Esophagus (tissue), 2 donors: Measurements from ENCODE around the gene MRPL37. TPM values are rescaled to one million over a fixed set of nuclear protein-coding genes. Genes with fewer than 3 reads are reported as not detected.
A peak's percentile ranks its signal among the peaks of the same experiment; 100 is the strongest.

Experiments used
- H3K27ac ChIP-seq, 2 donors: one replicate each; pipeline ENCODE4 v1.5.1; 2013; ENCODE audit warnings: low read depth in 2 of 2, mild to moderate bottlenecking in 2 of 2, inconsistent platforms in 1 of 2, low read length in 1 of 2, moderate library complexity in 1 of 2
- H3K27me3 ChIP-seq, 2 donors: one replicate each; pipeline ENCODE4 v1.6.1; 2013; ENCODE audit warnings: low read length in 2 of 2, control low read depth in 1 of 2, mild to moderate bottlenecking in 1 of 2; ENCODE audit not compliant: insufficient read depth in 2 of 2, control insufficient read depth in 1 of 2
- H3K36me3 ChIP-seq, 2 donors: one replicate each; pipeline ENCODE4 v1.6.1; 2013; ENCODE audit warnings: low read length in 1 of 2; ENCODE audit not compliant: control insufficient read depth in 2 of 2, insufficient read depth in 2 of 2
- H3K4me1 ChIP-seq, 2 donors: one replicate each; pipeline ENCODE4 v1.6.1; 2013; ENCODE audit warnings: low read length in 1 of 2; ENCODE audit not compliant: control insufficient read depth in 2 of 2, insufficient read depth in 2 of 2
- H3K4me3 ChIP-seq, 2 donors: one replicate each; pipeline ENCODE4 v1.5.1; 2013; ENCODE audit warnings: low read length in 2 of 2, mild to moderate bottlenecking in 2 of 2, low read depth in 1 of 2, moderate library complexity in 1 of 2
- H3K9me3 ChIP-seq, 2 donors: one replicate each; pipeline ENCODE4 v1.6.1; 2013; ENCODE audit warnings: mild to moderate bottlenecking in 2 of 2, low read depth in 1 of 2, low read length in 1 of 2, moderate library complexity in 1 of 2; ENCODE audit not compliant: control insufficient read depth in 2 of 2, insufficient read depth in 1 of 2
- WGBS, 2 donors: extraction: QIAGEN DNeasy Blood & Tissue Kit; methylation state at CpG; one replicate each; pipeline ENCODE4 v1.1.7; 2013; 5-methylcytosine and 5-hydroxymethylcytosine counted together
- polyA plus RNA-seq, 2 donors: library from polyadenylated mRNA; stranded (reverse); fragments of 200-250 nt; gene quantifications; one replicate each; pipeline ENCODE4 v1.2.3, GENCODE V29; 2013
- donor health status: healthy with polysubstance abuse.
- donor health status: Bipolar disorder and iron deficiency.

MRPL37 gene
- polyA plus RNA-seq: 10 to 100 TPM; 17.8 to 69.7 TPM

DNA sequence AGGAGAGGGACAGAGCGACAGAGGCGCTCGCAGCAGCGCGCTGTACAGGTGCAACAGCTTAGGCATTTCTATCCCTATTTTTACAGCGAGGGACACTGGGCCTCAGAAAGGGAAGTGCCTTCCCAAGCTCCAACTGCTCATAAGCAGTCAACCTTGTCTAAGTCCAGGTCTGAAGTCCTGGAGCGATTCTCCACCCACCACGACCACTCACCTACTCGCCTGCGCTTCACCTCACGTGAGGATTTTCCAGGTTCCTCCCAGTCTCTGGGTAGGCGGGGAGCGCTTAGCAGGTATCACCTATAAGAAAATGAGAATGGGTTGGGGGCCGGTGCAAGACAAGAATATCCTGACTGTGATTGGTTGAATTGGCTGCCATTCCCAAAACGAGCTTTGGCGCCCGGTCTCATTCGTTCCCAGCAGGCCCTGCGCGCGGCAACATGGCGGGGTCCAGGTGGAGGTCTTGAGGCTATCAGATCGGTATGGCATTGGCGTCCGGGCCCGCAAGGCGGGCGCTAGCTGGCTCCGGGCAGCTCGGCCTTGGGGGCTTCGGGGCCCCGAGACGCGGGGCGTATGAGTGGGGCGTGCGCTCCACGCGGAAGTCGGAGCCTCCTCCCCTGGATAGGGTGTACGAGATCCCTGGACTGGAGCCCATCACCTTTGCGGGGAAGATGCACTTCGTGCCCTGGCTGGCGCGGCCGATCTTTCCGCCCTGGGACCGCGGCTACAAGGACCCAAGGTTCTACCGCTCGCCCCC is at the start of gene MRPL37, which contains the start of gene CYB5RL:
Gene MRPL37, plus strand, starts transcription at position 403 of the 754 bp plus-strand sequence. Its CDS starts 77 bp downstream, at position 480.
Gene CYB5RL, minus strand, starts transcription at position 266 of the 754 bp plus-strand sequence. CDS start 4,414 bp downstream, outside the sequence.
- 0% methylated on average over 48 to 51 of the region's 51 CpGs for WGBS, 2 donors
- H3K27ac ChIP-seq: peak within 1 kb of the TSS; percentile 65 to 67
- peak within 1 kb of the TSS; percentile 92 to 95 for H3K4me3 ChIP-seq
- peaks cover 4% of the 10 kb centered on the region in 2 donors for H3K4me1 ChIP-seq
- no peaks in the 10 kb centered on the region for H3K9me3 ChIP-seq
- H3K27me3 ChIP-seq: no peaks in the 10 kb centered on the region
- H3K36me3 ChIP-seq: peaks cover 11 to 16% of the 10 kb centered on the region in 2 donors

DNA sequence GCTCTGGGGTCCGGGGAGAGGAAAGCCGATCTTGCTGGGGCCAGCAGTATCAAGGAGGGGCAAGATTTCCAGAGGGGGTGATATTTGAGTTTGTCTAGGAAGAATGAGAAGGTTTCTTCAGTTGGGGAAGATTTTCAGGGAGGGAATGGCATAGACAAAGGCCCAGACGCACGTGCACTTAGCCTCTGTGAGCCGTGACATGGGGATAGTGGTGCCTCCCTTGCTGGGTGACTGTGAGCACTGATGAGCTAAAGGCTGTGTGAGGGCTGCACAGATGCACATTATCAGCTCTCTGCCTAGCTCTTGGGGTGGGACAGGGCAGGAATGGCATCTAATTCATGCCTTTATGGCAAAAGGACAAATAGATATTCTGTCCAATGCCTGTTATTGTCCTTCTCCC is 49.0 kb upstream of the MRPL37 start:
- H3K4me1 ChIP-seq: peaks cover 0 to 5% of the 10 kb centered on the region in 2 donors
- no peak overlapping the region for H3K27ac ChIP-seq
- no peaks in the 10 kb centered on the region for H3K27me3 ChIP-seq
- no peak overlapping the region for H3K4me3 ChIP-seq
- no peaks in the 10 kb centered on the region for H3K36me3 ChIP-seq
- H3K9me3 ChIP-seq: no peaks in the 10 kb centered on the region
- 84 to 85% methylated on average over 5 of the region's 5 CpGs for WGBS, 2 donors

DNA sequence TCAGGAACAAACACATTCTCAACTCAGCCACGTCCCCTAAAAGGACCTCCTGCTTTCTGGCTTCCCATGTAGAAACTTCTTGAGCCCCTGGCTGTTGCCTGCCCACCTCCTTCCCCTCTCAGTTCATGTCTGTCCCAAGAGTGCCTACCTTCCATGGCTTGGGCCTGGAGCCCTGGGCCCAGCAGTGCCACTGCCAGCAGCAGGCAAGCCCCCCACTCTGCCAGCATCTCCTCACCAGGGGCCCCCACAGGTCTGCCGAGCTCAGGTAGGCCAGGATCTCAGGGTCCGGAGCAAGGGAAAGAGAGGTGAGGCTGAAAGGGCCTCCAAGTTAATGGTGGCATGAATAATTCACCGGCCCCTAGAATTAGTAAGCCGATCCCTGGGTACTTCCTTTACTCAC is 47.3 kb upstream of the MRPL37 start, which contains the start of gene CDCP2:
Gene CDCP2, minus strand, starts transcription at position 305 of the 400 bp plus-strand sequence. Its CDS starts 78 bp downstream, at position 227.
- Histone ChIP-seq H3K9me3 (no peaks in the 10 kb centered on the region), H3K27ac (peak within 1 kb of the TSS in 1 of 2 donors; percentile 52), H3K4me3 (no peak within 1 kb of the TSS), H3K27me3 (no peaks in the 10 kb centered on the region), H3K36me3 (no peaks in the 10 kb centered on the region), H3K4me1 (peaks cover 3 to 7% of the 10 kb centered on the region in 2 donors)
- 91 to 95% methylated on average over 5 of the region's 5 CpGs for WGBS, 2 donors

DNA sequence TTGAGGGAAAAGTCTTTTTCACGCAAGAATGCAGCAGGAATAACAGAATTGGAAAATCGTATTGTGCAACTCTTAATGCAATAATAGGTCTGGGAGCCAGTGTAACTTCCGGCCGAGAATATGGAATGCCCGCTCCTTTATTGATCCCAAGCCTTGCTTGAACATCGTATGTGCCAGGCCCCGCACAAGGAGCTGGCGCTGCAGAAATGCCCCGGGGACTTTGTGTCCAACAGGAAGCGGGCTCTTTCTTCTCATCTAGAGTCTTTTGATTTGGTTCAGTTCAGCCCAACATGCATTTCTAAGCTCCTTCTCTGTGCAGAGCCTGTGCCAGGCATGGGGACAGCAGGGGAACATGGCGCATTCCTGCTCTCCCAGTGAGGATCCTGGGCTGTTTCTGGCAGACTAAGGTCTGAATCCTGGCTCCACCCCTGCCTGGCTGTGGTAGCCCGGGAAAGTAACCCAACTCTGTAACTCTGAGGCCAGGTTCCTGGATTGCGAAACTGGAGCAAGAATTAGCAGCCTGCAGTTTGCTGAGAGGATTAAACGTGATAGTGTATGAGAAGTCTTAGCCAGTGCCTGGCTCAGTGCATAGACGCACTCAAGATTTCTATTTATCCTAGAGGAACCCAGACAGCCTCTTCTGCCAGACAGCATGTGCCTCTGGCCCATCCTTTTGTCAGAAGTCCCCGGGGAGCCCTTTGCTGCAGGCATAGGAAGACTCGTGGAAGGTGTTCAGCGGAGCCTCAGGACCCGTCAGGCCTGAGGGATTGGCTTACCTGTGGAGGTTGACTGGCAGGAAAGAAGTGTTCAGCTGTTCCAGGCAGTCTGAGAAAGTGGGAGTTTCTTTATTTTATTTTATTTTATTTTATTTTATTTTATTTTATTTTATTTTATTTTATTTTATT is 46.2 kb upstream of the MRPL37 start:
- Histone ChIP-seq H3K27ac (peak overlapping the region; percentile 74 to 75), H3K27me3 (no peaks in the 10 kb centered on the region), H3K4me3 (no peak overlapping the region), H3K9me3 (no peaks in the 10 kb centered on the region), H3K36me3 (no peaks in the 10 kb centered on the region), H3K4me1 (peaks cover 3 to 10% of the 10 kb centered on the region in 2 donors)
- WGBS, 2 donors: 37 to 44% methylated on average over 19 of the region's 19 CpGs

DNA sequence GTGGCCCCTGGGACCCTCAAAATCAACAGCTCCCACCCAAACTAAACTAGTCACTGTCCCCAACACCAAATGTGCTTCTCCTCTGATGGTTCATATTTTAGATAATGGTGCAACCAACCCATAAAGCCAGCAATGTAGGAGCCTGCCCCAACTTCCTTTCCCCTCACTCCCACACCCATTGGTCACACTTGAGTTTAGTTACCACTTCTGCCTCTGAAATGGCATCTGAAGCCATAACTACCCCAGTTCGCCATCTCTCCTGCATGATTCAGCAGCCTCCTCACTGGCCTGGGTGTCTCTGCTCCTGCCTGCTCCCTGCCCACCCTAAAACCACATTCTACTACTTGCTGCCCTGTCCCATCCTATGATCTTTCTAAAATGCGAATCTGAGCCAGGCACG is 43.8 kb upstream of the MRPL37 start:
- H3K27me3 ChIP-seq: no peaks in the 10 kb centered on the region
- H3K4me3 ChIP-seq: no peak overlapping the region
- H3K27ac ChIP-seq: no peak overlapping the region
- H3K9me3 ChIP-seq: no peaks in the 10 kb centered on the region
- peaks cover 3 to 10% of the 10 kb centered on the region in 2 donors for H3K4me1 ChIP-seq
- no peaks in the 10 kb centered on the region for H3K36me3 ChIP-seq
- 89 to 93% methylated on average over 3 of the region's 3 CpGs for WGBS, 2 donors

DNA sequence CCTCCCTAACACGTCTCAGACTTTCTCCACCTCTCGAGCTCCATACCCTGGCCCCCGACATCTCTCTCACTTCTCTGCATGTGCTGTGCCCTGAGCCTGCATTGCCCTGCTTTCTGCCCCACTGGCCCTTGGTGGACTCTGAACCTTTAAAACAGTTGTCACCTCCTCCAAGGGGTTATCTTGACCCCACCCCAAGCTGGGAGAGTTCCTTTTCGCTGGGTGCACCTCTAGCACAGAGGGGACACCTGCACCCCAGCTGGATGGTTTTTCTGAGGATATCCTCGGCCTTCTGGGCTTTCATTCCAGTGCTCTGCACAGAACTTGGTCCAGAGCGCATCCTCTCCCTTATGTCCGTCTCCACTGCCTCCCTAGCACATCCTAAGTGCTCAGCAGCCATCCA is 43.0 kb upstream of the MRPL37 start:
- Histone ChIP-seq H3K9me3 (no peaks in the 10 kb centered on the region), H3K27ac (no peak overlapping the region), H3K4me1 (peaks cover 3 to 5% of the 10 kb centered on the region in 2 donors), H3K27me3 (no peaks in the 10 kb centered on the region), H3K36me3 (no peaks in the 10 kb centered on the region), H3K4me3 (no peak overlapping the region)
- WGBS, 2 donors: 91 to 97% methylated on average over 7 of the region's 7 CpGs

DNA sequence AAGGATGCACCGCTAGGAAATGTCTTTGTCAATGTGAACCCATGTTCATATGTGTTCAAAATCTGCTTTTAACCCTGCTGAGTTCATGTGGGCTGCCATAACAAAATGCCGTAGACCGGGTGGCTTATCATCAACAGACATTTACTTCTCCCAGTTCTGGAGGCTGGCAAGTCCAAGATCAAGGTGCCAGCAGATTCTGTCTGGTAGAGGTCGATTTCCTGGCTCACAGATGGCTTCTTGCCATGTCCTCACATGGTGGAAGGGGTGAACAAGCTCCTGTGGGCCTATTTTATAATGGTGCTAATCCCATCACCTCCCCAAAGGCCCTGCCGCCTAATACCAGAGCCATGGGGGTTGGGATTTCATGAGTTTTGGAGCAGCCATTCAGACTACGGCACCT is 42.6 kb upstream of the MRPL37 start:
- 87 to 92% methylated on average over 6 of the region's 6 CpGs for WGBS, 2 donors
- no peak overlapping the region for H3K4me3 ChIP-seq
- H3K36me3 ChIP-seq: no peaks in the 10 kb centered on the region
- H3K9me3 ChIP-seq: no peaks in the 10 kb centered on the region
- peak overlapping the region in 1 of 2 donors; percentile 35 for H3K27ac ChIP-seq
- H3K4me1 ChIP-seq: peaks cover 3 to 5% of the 10 kb centered on the region in 2 donors
- H3K27me3 ChIP-seq: no peaks in the 10 kb centered on the region

DNA sequence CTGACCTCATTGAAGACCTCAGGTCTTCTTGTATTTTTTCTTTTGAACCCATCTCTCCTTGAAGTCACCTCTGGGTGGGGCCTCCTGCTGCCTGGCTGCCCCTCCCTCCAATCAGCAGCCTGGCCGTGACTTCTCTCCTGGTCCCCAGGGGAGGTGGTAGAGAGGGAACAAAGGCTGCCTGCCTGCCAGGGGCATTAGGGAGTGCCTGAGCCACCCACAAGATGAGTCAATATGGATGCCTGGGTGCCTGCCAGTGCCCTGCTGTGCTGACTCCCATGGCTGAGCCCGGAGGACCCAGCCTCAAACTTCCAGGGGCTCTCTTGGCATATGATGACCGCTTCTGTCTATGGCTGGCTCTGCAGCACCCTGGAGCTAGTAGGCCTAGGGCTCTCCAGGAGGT is 41.9 kb upstream of the MRPL37 start:
- Histone ChIP-seq H3K9me3 (no peaks in the 10 kb centered on the region), H3K4me3 (no peak overlapping the region), H3K36me3 (no peaks in the 10 kb centered on the region), H3K27me3 (no peaks in the 10 kb centered on the region), H3K4me1 (peaks cover 3 to 5% of the 10 kb centered on the region in 2 donors), H3K27ac (peak overlapping the region in 1 of 2 donors; percentile 35)
- WGBS, 2 donors: 65 to 67% methylated on average over 3 of the region's 3 CpGs

DNA sequence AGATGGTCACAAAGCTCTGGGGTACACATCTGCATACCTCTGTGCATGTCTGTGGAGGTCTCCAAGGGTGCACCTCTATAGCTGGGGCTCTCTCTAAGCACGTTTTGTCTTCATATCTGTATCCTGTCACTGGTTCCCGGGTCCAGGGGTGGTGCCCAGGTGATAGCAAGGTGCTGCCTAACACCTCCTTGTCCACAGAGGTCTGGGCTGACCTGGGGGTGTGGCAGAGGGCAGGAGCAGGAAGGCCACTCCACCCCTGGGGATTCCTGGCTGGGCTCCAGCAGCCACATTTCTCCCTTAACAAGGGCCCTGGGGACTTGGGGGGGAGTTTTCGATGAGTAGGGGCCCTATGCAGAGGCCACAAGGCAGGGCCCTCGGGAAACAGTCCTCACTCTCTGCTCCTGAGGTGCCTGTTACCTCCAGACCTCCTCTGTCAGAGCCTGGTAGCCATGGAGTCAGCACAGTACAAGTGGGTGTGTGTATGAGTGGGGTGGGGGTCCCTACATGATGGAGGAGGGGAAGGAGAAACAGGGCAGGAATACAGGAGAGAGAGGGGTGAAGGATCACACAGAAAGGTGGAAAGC is 40.1 kb upstream of the MRPL37 start:
- Histone ChIP-seq H3K9me3 (no peaks in the 10 kb centered on the region), H3K4me1 (peaks cover 3 to 8% of the 10 kb centered on the region in 2 donors), H3K4me3 (no peak overlapping the region), H3K27ac (no peak overlapping the region), H3K36me3 (no peaks in the 10 kb centered on the region), H3K27me3 (no peaks in the 10 kb centered on the region)
- WGBS, 2 donors: 72 to 79% methylated on average over 4 of the region's 4 CpGs
